NCI-H345 treated with DMSO at 0.1 percent for 48 hours (cell line): ENCODE data around the gene PAFAH1B1.
"Not testable (repeated sequence)": the region's sequence is repeated elsewhere in the genome, so short reads cannot be mapped to it uniquely, and the experiment has no call there.

Experiments
- DNase-seq: peaks from one replicate; lab custom pipeline; 2025; ENCODE audit not compliant: unreplicated experiment; lab: John Stamatoyannopoulos, UW

PAFAH1B1 gene

GRCh38 chr17:2592971-2593820 is at the start of gene PAFAH1B1:
Gene PAFAH1B1 (plus strand): TSS chr17:2593654. CDS start chr17:2638289, 44,635 bp downstream.
- DNase-seq, result peak; percentile 61

- DNase-seq, result no peak
These were observed 48.1 kb upstream of the PAFAH1B1 start for GRCh38 chr17:2545393-2545792.

GRCh38 chr17:2547176-2547575 is 46.3 kb upstream of the PAFAH1B1 start:
- DNase-seq, result no peak

GRCh38 chr17:2548026-2548425 is 45.4 kb upstream of the PAFAH1B1 start:
- not testable (repeated sequence) for DNase-seq

- no peak for DNase-seq
These were observed 43.9 kb upstream of the PAFAH1B1 start for GRCh38 chr17:2549392-2550211.

GRCh38 chr17:2551493-2551892 is 42.0 kb upstream of the PAFAH1B1 start:
- no peak for DNase-seq

- DNase-seq, result no peak
These were observed 41.5 kb upstream of the PAFAH1B1 start for GRCh38 chr17:2551928-2552327.

GRCh38 chr17:2560658-2561057 is 32.8 kb upstream of the PAFAH1B1 start:
- no peak for DNase-seq

- DNase-seq, result no peak
These were observed 31.1 kb upstream of the PAFAH1B1 start for GRCh38 chr17:2562162-2562858.

GRCh38 chr17:2563061-2563460 is 30.4 kb upstream of the PAFAH1B1 start:
- DNase-seq, result no peak

- DNase-seq, result no peak
These were observed 29.9 kb upstream of the PAFAH1B1 start for GRCh38 chr17:2563543-2563942.

- DNase-seq, result no peak
These were observed 28.6 kb upstream of the PAFAH1B1 start for GRCh38 chr17:2564877-2565276.

- DNase-seq, result no peak
These were observed 27.4 kb upstream of the PAFAH1B1 start for GRCh38 chr17:2566056-2566455.

GRCh38 chr17:2571523-2572303 is 21.7 kb upstream of the PAFAH1B1 start:
- DNase-seq, result no peak

- DNase-seq, result not testable (repeated sequence)
These were observed 21.2 kb upstream of the PAFAH1B1 start for GRCh38 chr17:2572304-2572609.

- DNase-seq, result no peak
These were observed 13.3 kb upstream of the PAFAH1B1 start for GRCh38 chr17:2580151-2580550.

GRCh38 chr17:2580661-2581060 is 12.8 kb upstream of the PAFAH1B1 start:
- DNase-seq, result no peak

- DNase-seq, result no peak
These were observed 11.0 kb upstream of the PAFAH1B1 start for GRCh38 chr17:2582493-2582892.

- no peak for DNase-seq
These were observed 2.3 kb upstream of the PAFAH1B1 start for GRCh38 chr17:2591040-2591640.
